ENCODE results near the gene LAMP2.

The LAMP2 gene

DNA sequence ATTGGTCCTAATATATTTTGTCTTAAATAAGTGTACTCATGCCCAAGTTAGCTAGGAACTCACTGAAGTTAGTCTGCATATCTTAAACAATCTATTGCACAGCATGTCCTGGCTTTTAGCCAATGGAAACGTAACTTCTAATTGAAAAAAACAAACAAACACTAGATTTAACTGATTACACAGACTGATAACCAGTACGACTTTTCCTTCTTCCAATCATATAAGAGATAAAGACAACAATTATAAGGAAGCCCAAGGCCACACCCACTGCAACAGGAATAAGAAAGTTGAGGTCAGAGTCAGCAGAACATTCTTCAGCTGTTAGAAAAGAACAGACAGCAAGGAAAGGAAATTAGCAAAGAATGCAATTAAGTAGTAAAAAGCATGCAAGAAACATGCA, 40.8 kb downstream of the LAMP2 start:
- DNase-seq (ENCODE audit: insufficient read length, low spot score) (no peak), FAIRE-seq (no peak)
- TF ChIP-seq POLR2A (IDR thresholded peaks at IDR 0.05; ENCODE audit: low read depth, low read length) = no peak

DNA sequence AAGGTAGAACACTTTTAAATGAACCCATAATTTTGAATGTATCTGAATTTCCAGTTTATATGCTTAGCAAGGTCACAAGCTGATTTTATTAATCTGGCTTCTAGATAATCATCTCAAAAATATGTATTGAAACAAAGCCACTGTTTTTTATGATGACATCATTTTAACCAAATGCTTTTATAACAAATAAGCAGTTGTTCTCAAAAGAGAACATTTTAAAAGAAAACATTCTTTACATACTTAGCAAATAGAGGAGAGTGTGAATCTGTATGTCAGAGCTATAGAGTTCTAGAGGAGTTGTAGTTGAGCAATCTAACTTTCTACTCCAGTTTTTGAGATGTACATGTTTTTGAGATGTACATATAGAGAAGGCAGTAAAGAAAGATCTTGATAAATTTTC, 42.5 kb downstream of the LAMP2 start:
- DNase-seq (ENCODE audit: insufficient read length, low spot score) (no peak), FAIRE-seq (no peak)
- TF ChIP-seq POLR2A (IDR thresholded peaks at IDR 0.05; ENCODE audit: low read depth, low read length) = no peak

DNA sequence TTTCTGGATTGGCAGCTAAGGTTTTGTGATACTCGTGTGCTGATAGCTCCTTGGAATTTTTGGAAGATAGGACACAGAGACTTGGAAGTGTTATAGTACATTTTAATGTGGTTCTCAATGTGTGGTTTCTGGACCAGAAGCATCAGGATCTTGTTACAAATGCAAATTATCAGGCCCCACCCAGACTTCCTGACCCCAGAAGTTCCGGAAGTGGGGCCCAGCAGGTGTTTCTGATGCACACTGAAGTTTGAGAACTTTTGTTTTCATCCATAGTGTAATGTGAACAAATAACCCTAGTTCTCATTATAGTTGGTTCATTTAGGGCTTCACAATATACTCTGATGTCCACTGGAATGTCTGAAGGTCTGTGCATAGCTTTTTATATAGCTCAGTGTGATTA, 49.6 kb downstream of the LAMP2 start:
- DNase-seq (ENCODE audit: insufficient read length, low spot score) (no peak), FAIRE-seq (no peak)
- no peak for TF ChIP-seq POLR2A (IDR thresholded peaks at IDR 0.05; ENCODE audit: low read depth, low read length)

DNA sequence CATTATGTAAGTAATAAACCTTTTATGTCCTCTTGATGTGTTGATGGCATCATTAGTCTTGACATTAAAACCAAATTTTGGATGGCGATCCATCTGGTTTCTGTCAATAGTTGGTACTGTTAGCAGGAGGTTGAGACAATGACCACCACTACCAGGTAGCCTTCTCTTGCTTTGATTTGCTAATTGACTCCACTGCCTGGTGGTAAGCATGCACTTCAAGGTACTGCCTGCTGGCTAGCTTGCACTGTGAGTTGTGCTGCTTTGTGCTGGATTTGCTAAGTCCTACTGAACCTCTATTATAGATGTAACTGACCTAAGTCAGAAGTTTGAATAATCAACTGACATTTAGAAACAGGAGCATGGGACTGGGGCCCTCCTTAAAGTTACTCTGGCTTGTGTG, 60.9 kb downstream of the LAMP2 start:
- no peak for FAIRE-seq
- TF ChIP-seq POLR2A (IDR thresholded peaks at IDR 0.05; ENCODE audit: low read depth, low read length) = no peak
- DNase-seq (ENCODE audit: insufficient read length, low spot score) = no peak

DNA sequence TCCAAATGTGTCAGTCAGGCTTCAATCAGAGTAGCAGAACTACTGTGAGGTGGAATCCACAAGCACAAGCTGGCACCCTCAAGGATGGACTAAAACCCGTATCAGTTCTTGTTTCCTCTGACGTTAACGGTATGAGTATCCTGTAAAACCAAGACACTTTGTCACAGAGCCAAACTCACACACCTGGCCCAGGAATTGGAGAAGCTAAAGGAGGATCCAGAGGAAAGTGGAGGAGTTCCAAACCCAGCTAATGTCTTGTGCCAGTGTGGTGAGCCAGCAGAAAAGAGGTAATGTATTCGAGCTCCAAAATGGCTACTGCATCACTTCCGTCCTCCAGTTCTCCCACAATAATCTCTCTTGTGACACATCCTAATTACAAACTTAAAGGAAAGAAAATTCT, 62.5 kb downstream of the LAMP2 start:
- DNase-seq (ENCODE audit: insufficient read length, low spot score) (no peak), FAIRE-seq (no peak)
- no peak for TF ChIP-seq POLR2A (IDR thresholded peaks at IDR 0.05; ENCODE audit: low read depth, low read length)

DNA sequence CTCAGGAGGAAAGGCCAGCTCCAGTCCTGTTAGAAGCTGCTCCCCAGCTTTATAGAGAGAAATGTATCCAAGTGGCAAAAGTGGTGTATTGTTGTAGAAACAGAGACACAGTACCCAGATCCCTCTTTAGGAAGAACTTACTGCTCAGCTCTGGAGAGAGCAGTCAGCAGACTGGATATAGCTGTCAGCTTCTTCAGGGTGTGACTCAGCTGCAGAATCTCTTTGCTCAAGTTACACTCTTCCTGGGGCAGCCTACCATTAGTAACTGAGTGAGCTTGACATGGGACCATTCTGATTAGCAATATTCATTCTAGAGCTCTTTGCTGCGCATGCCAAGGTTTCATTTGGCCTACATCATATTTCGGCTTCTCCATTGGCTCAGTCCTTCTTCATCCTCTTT, 66.7 kb downstream of the LAMP2 start:
- no peak for DNase-seq (ENCODE audit: insufficient read length, low spot score)
- FAIRE-seq = no peak
- TF ChIP-seq POLR2A (IDR thresholded peaks at IDR 0.05; ENCODE audit: low read depth, low read length) = no peak

DNA sequence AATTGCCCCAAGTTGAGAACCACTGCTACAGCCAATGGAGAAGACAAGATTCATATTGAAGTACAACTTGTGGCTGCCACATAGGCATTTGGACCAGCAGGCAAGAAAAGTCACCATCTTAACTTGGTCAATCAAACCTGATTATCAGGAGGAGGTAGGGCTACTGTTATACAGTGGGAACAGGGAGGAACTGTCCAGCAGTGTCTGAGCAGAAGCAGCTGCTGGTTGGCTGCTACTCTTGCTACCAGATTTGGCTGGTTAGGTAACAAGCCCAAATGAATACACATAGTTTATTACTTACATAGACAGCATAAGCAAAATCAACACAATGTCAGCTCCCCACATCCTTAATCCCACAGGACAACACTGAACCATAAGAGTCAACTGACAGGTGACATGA, 67.8 kb downstream of the LAMP2 start:
- FAIRE-seq (no peak), DNase-seq (ENCODE audit: insufficient read length, low spot score) (no peak)
- TF ChIP-seq POLR2A (IDR thresholded peaks at IDR 0.05; ENCODE audit: low read depth, low read length) = no peak

DNA sequence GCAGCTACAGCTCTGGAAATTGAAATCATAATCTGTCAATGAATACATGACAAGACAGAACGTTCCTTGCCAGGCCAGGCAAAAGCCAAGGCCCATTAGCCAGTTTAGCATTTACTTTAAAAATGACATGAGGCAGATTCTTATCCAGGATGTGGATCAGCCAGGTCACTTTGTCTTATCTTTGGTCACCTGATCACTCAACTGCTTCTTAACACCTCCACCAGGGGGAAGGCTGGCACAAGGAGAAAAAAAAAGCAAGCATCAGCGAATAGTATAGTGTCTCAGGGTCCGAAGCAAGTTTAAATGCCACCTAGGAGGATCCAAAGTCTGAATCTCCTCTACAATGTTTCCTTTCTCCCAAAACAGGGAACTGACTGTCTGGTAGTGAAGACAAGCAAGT, 88.4 kb downstream of the LAMP2 start:
- FAIRE-seq = no peak
- no peak for TF ChIP-seq POLR2A (IDR thresholded peaks at IDR 0.05; ENCODE audit: low read depth, low read length)
- no peak for DNase-seq (ENCODE audit: insufficient read length, low spot score)

DNA sequence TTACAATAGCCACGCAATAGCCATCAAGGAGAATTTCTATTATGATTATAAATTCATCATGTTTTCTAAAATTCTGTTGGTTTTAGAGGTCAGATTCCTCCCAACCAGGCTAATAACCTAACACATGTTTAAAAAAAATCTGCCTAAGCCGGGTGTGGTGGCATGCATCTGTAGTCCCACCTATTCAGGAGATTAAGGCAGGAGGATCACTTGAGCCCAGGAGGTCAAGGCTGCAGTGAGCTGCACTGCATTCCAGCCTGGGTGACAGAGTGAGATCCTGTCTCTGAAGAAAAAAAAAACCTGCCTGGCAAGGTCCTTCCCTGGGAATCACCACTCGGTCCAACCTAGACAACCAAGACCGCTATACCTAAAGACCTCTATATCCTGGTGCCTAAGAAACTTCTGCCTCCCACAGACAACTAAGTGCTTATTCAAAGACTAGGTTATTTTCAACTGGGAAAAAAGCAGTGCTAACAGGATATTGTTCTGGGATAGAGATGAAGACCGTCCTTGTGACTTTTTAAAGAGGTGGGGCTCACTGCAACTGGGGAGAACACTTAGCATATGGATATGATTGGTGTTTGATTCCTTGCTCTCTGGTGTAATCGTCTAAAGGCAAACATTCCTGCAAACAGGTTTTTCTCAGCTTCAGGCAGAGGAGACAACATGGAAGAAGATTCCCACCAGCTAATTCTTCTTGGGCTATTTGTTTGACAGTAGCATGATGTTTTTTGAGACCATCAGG, 89.0 kb downstream of the LAMP2 start:
- no peak for FAIRE-seq
- TF ChIP-seq POLR2A (IDR thresholded peaks at IDR 0.05; ENCODE audit: low read depth, low read length) = no peak
- no peak for DNase-seq (ENCODE audit: insufficient read length, low spot score)

DNA sequence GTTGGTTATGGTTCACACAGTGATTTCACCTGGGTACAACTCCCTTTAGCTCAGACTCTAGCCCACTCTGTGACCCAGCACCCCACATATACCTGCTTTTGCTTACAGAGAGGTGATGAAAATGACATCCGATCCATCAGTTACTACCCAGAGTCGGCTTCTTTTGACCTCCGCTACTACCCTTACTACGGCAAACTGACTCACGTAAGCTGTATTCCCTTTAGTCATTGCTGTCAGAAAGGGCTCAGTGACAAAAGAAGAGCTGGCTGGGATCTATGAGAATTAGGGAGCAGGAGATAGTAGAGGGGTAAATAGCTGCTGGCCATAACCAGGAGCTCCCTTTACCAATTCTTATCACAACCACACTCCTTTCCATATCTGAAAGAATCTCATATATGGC, 90.5 kb downstream of the LAMP2 start:
- no peak for TF ChIP-seq POLR2A (IDR thresholded peaks at IDR 0.05; ENCODE audit: low read depth, low read length)
- FAIRE-seq (no peak), DNase-seq (ENCODE audit: insufficient read length, low spot score) (no peak)
